Peyer's patch (tissue), 4 donors: Measurements from ENCODE around the gene NAA38. TPM values are rescaled to one million over a fixed set of nuclear protein-coding genes. Genes with fewer than 3 reads are reported as not detected.

Experiments used
- DNase-seq, 3 donors: peaks; one replicate each; pipeline ENCODE4 v3.0.0-alpha.2; 2017 to 2019
- H3K27ac ChIP-seq, 4 donors: fragments of 200-600 bp; sonication (generic); one replicate each; pipeline ENCODE4 v1.5.1; 2016 to 2019
- H3K27me3 ChIP-seq, 2 donors: fragments of 200-600 bp; sonication (generic); one replicate each; pipeline ENCODE4 v1.5.1; 2019
- H3K36me3 ChIP-seq, 3 donors: fragments of 200-600 bp; sonication (generic); one replicate each; pipeline ENCODE4 v1.5.1; 2016 to 2019
- H3K4me1 ChIP-seq, 4 donors: fragments of 200-600 bp; sonication (generic); one replicate each; pipeline ENCODE4 v1.5.1; 2016 to 2019
- H3K4me3 ChIP-seq, 4 donors: fragments of 200-600 bp; sonication (generic); 1 replicate in 3 of 4; 2 replicates in 1 of 4; pipeline ENCODE4 v1.5.1; 2016 to 2019; ENCODE audit warnings: mild to moderate bottlenecking in 1 of 4
- H3K9me3 ChIP-seq, 4 donors: fragments of 200-600 bp; sonication (generic); one replicate each; pipeline ENCODE4 v1.5.1; 2016 to 2019; ENCODE audit warnings: mild to moderate bottlenecking in 1 of 4
- POLR2A ChIP-seq, 2 donors: fragments of 450-650 bp; IDR thresholded peaks; one replicate each; pipeline ENCODE4 v1.5.1; 2017; ENCODE audit warnings: antibody characterized with exemption in 2 of 2, mild to moderate bottlenecking in 2 of 2, moderate library complexity in 2 of 2
- total RNA-seq, 4 donors: library from RNA; depleted of rRNA; stranded (reverse); fragments of >200 nt; gene quantifications; one replicate each; pipeline ENCODE4 v1.1.0, GENCODE V29; 2016
- TF ChIP-seq, protein P1 (sequence below), 6 experiments: fragments of 450-650 bp in 4 of 6; fragments of 200-600 bp in 2 of 6; sonication (generic) in 1 of 6; IDR thresholded peaks; one replicate each; pipeline ENCODE4 v1.5.1; 2017 to 2019; ENCODE audit warnings: antibody characterized with exemption in 6 of 6, mild to moderate bottlenecking in 3 of 6, moderate library complexity in 1 of 6

Gene NAA38
- total RNA-seq, 4 donors from 2014 or later = 28.6 to 75.8 (median 47.8) TPM

DNA sequence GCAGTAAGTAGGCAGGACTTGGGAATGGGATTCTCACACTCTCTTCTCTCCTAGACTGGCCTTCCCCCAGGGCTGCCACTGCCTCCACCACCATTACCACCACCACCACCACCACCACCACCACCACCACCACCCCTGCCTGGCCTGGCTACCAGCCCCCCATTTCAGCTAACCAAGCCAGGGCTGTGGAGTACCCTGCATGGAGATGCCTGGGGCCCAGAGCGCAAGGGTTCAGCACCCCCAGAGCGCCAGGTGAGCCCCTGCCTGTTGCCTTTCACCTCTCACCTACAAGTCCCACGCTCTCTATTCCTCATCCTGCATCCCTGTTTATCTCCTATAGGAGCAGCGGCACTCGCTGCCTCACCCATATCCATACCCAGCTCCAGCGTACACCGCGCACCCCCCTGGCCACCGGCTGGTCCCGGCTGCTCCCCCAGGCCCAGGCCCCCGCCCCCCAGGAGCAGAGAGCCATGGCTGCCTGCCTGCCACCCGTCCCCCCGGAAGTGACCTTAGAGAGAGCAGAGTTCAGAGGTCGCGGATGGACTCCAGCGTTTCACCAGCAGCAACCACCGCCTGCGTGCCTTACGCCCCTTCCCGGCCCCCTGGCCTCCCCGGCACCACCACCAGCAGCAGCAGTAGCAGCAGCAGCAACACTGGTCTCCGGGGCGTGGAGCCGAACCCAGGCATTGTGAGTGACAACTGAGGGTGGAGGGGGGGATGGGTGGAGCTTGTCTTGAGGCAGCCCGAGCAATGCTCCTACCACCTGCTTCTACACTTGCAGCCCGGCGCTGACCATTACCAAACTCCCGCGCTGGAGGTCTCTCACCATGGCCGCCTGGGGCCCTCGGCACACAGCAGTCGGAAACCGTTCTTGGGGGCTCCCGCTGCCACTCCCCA is 10.3 kb downstream of the NAA38 start:
- H3K36me3 ChIP-seq = peaks cover 0 to 64% (median 0%) of the 10 kb centered on the region in 3 donors

GRCh38 chr17:7846063-7846735 is 11.2 kb downstream of the NAA38 start:
- DNase-seq = peak in 1 of 3 donors; percentile 46
- TF ChIP-seq, protein P1, sequence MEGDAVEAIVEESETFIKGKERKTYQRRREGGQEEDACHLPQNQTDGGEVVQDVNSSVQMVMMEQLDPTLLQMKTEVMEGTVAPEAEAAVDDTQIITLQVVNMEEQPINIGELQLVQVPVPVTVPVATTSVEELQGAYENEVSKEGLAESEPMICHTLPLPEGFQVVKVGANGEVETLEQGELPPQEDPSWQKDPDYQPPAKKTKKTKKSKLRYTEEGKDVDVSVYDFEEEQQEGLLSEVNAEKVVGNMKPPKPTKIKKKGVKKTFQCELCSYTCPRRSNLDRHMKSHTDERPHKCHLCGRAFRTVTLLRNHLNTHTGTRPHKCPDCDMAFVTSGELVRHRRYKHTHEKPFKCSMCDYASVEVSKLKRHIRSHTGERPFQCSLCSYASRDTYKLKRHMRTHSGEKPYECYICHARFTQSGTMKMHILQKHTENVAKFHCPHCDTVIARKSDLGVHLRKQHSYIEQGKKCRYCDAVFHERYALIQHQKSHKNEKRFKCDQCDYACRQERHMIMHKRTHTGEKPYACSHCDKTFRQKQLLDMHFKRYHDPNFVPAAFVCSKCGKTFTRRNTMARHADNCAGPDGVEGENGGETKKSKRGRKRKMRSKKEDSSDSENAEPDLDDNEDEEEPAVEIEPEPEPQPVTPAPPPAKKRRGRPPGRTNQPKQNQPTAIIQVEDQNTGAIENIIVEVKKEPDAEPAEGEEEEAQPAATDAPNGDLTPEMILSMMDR (IDR thresholded peaks at IDR 0.05) = no peak
- TF ChIP-seq POLR2A (IDR thresholded peaks at IDR 0.05) = no peak
- Histone ChIP-seq H3K4me3 (no peak overlapping the region), H3K27ac (no peak overlapping the region), H3K4me1 (peaks cover 2 to 26% (median 11%) of the 10 kb centered on the region in 4 donors), H3K36me3 (peaks cover 0 to 60% (median 0%) of the 10 kb centered on the region in 3 donors), H3K27me3 (no peaks in the 10 kb centered on the region), H3K9me3 (no peaks in the 10 kb centered on the region)

More for the DNA sequence above, 10.3 kb downstream of the NAA38 start:
- Histone ChIP-seq H3K4me3 (no peak overlapping the region), H3K4me1 (peaks cover 4 to 30% (median 15%) of the 10 kb centered on the region in 4 donors), H3K27ac (no peak overlapping the region), H3K9me3 (no peaks in the 10 kb centered on the region), H3K27me3 (no peaks in the 10 kb centered on the region)
- TF ChIP-seq, protein P1 (IDR thresholded peaks at IDR 0.05) = no peak
- no peak for TF ChIP-seq POLR2A (IDR thresholded peaks at IDR 0.05)
- peak in 1 of 3 donors; percentile 49 for DNase-seq

- Histone ChIP-seq H3K36me3 (peaks cover 0 to 53% (median 0%) of the 10 kb centered on the region in 3 donors), H3K27me3 (no peaks in the 10 kb centered on the region), H3K27ac (peak overlapping the region; percentile 97 to 100 (median 97)), H3K4me1 (peaks cover 0 to 26% (median 13%) of the 10 kb centered on the region in 4 donors), H3K9me3 (no peaks in the 10 kb centered on the region), H3K4me3 (peak overlapping the region in 3 of 4 donors; percentile 72 to 80 (median 78))
- TF ChIP-seq, protein P1 (IDR thresholded peaks at IDR 0.05) = no peak
- TF ChIP-seq POLR2A (IDR thresholded peaks at IDR 0.05) = no peak
- DNase-seq = no peak
Measured at GRCh38 chr17:7845359-7846062, 11.8 kb downstream of the NAA38 start.

DNA sequence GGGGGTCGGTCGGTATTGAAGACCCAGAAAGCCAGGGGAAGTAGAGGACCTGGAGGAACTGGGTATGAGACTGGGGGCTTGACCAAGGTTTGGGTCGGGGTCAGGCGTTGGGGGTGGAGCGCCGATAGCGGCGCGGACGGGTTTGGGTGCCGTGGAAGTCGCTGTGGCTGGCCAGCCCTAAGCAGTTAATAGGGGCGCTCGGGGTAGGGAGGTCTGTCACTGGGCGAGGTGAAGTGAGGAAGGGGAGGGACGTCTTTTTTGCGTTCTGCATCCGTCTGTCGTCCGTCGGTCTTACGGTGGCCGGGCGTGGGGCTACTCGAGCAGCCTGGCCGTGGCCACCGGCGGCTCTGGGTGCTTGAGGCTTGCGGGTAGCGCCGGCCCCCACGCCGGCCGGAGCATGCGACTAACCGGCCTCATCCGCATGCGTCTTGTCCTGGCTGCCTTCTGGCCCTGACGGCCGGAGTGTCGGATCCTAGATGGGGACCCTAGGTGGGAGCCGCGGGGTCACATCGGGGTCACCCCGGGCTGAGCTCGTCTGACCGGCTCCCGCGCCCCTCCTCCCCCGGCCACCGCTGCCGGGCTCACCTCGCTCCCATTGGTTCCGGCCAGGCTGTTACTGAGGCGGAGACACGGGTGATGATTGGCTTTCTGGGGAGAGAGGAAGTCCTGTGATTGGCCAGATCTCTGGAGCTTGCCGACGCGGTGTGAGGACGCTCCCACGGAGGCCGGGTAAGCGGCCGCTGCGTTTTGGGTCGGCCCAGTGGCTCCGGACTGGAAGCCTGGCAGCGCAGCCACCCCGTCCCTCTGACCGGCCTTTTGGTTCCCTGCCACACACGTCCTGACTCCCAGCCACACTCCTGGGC is 12.8 kb downstream of the NAA38 start:
- H3K4me1 ChIP-seq = peaks cover 0 to 36% (median 14%) of the 10 kb centered on the region in 4 donors
- H3K27me3 ChIP-seq = no peaks in the 10 kb centered on the region
- H3K27ac ChIP-seq = peak overlapping the region; percentile 97 to 100 (median 97)
- TF ChIP-seq, protein P1 (IDR thresholded peaks at IDR 0.05) = no peak
- TF ChIP-seq POLR2A (IDR thresholded peaks at IDR 0.05) = peak; percentile 44 to 89
- peak overlapping the region; percentile 72 to 80 (median 79) for H3K4me3 ChIP-seq
- H3K36me3 ChIP-seq = peaks cover 0 to 51% (median 0%) of the 10 kb centered on the region in 3 donors
- H3K9me3 ChIP-seq = no peaks in the 10 kb centered on the region
- peak; percentile 91 to 96 (median 91) for DNase-seq
